Parathyroid adenoma (tissue), 2 donors: ENCODE results near the gene GHDC.
"Not testable (repeated sequence)": the region's sequence is repeated elsewhere in the genome, so short reads cannot be mapped to it uniquely, and the experiment has no call there.

ENCODE experiments used
- H2AFZ ChIP-seq: fragments of 300-600 bp; sonication (generic); one replicate; pipeline ENCODE4 v1.7.0; 2017; ENCODE audit warnings: antibody characterized with exemption, mild to moderate bottlenecking
- H3K27ac ChIP-seq: fragments of 300-600 bp; sonication (generic); one replicate; pipeline ENCODE4 v1.7.0; 2017
- H3K27me3 ChIP-seq: fragments of 300-600 bp; sonication (generic); one replicate; pipeline ENCODE4 v1.7.0; 2017; ENCODE audit warnings: low read length; ENCODE audit not compliant: control insufficient read depth, insufficient read depth
- H3K36me3 ChIP-seq: fragments of 300-600 bp; sonication (generic); one replicate; pipeline ENCODE4 v1.7.0; 2017; ENCODE audit warnings: low read length; ENCODE audit not compliant: control insufficient read depth, insufficient read depth
- H3K4me1 ChIP-seq: fragments of 300-600 bp; sonication (generic); one replicate; pipeline ENCODE4 v1.7.0; 2017; ENCODE audit warnings: control low read depth
- H3K4me2 ChIP-seq: fragments of 300-600 bp; sonication (generic); one replicate; pipeline ENCODE4 v1.7.0; 2017; ENCODE audit warnings: low read length
- H3K4me3 ChIP-seq: fragments of 300-600 bp; sonication (generic); one replicate; pipeline ENCODE4 v1.7.0; 2017; ENCODE audit warnings: low read depth, low read length
- H3K79me2 ChIP-seq: fragments of 300-600 bp; sonication (generic); one replicate; pipeline ENCODE4 v1.7.0; 2017; ENCODE audit warnings: control low read depth
- H3K9ac ChIP-seq: fragments of 300-600 bp; sonication (generic); one replicate; pipeline ENCODE4 v1.7.0; 2017; ENCODE audit warnings: mild to moderate bottlenecking
- H3K9me3 ChIP-seq: fragments of 300-600 bp; sonication (generic); one replicate; pipeline ENCODE4 v1.7.0; 2017; ENCODE audit warnings: low read length; ENCODE audit not compliant: control insufficient read depth
- CTCF ChIP-seq: fragments of 300-600 bp; sonication (generic); IDR thresholded peaks from one replicate; pipeline ENCODE4 v1.7.0; 2017; ENCODE audit warnings: antibody characterized with exemption, mild to moderate bottlenecking
- donor health status: primary hyperparathyroidism.

The GHDC gene

GRCh38 chr17:42225646-42226045 lies 31.4 kb upstream of the GHDC start:
- Histone ChIP-seq H3K36me3 (no peaks in the 10 kb centered on the region), H3K4me1 (no peaks in the 10 kb centered on the region), H3K79me2 (peaks cover 2% of the 10 kb centered on the region), H3K9ac (no peak overlapping the region), H3K27me3 (no peaks in the 10 kb centered on the region), H3K4me3 (no peak overlapping the region), H3K27ac (no peak overlapping the region), H2AFZ (no peak overlapping the region), H3K4me2 (no peak overlapping the region), H3K9me3 (no peaks in the 10 kb centered on the region)
- no peak for TF ChIP-seq CTCF

GRCh38 chr17:42224651-42225050 lies 30.4 kb upstream of the GHDC start:
- TF ChIP-seq CTCF: no peak
- no peaks in the 10 kb centered on the region for H3K4me1 ChIP-seq
- H3K36me3 ChIP-seq: no peaks in the 10 kb centered on the region

GRCh38 chr17:42221886-42222745 lies 27.8 kb upstream of the GHDC start:
- Histone ChIP-seq H2AFZ (no peak overlapping the region), H3K9me3 (no peaks in the 10 kb centered on the region), H3K79me2 (peaks cover 2% of the 10 kb centered on the region), H3K9ac (no peak overlapping the region), H3K4me2 (no peak overlapping the region), H3K36me3 (no peaks in the 10 kb centered on the region), H3K4me1 (no peaks in the 10 kb centered on the region), H3K4me3 (no peak overlapping the region), H3K27ac (no peak overlapping the region), H3K27me3 (no peaks in the 10 kb centered on the region)
- TF ChIP-seq CTCF: peak; percentile 31

More at GRCh38 chr17:42224651-42225050, 30.4 kb upstream of the GHDC start:
- Histone ChIP-seq H3K27me3 (no peaks in the 10 kb centered on the region), H3K79me2 (peaks cover 2% of the 10 kb centered on the region), H3K4me2 (no peak overlapping the region), H2AFZ (no peak overlapping the region), H3K4me3 (no peak overlapping the region), H3K9ac (no peak overlapping the region), H3K9me3 (no peaks in the 10 kb centered on the region), H3K27ac (no peak overlapping the region)

- not testable (repeated sequence) for H3K4me2 ChIP-seq, H3K36me3 ChIP-seq, H2AFZ ChIP-seq, H3K4me3 ChIP-seq, H3K9me3 ChIP-seq, H3K79me2 ChIP-seq, H3K27ac ChIP-seq, H3K27me3 ChIP-seq, H3K9ac ChIP-seq, H3K4me1 ChIP-seq
Observed at GRCh38 chr17:42219280-42219679, 25.0 kb upstream of the GHDC start.

GRCh38 chr17:42214156-42214555 lies 19.9 kb upstream of the GHDC start:
- TF ChIP-seq CTCF: no peak
- no peaks in the 10 kb centered on the region for H3K79me2 ChIP-seq
- no peak overlapping the region for H3K4me2 ChIP-seq
- H3K4me3 ChIP-seq: no peak overlapping the region
- H2AFZ ChIP-seq: no peak overlapping the region
- H3K9ac ChIP-seq: no peak overlapping the region
- no peaks in the 10 kb centered on the region for H3K27me3 ChIP-seq
- H3K9me3 ChIP-seq: no peaks in the 10 kb centered on the region
- peaks cover 5% of the 10 kb centered on the region for H3K4me1 ChIP-seq
- H3K27ac ChIP-seq: no peak overlapping the region
- no peaks in the 10 kb centered on the region for H3K36me3 ChIP-seq
